Erythroblast (primary cell): Measurements from ENCODE around the gene HIBADH.

ENCODE experiments used
- GATA1 ChIP-seq: IDR thresholded peaks from 2 replicates; pipeline ENCODE4 v1.6.1; 2011; ENCODE audit warnings: low read depth, mild to moderate bottlenecking, control low read depth, low read length, moderate library complexity
- POLR2A ChIP-seq: IDR thresholded peaks from 2 replicates; pipeline ENCODE4 v1.6.1; 2011; ENCODE audit warnings: mild to moderate bottlenecking, low read length

DNA sequence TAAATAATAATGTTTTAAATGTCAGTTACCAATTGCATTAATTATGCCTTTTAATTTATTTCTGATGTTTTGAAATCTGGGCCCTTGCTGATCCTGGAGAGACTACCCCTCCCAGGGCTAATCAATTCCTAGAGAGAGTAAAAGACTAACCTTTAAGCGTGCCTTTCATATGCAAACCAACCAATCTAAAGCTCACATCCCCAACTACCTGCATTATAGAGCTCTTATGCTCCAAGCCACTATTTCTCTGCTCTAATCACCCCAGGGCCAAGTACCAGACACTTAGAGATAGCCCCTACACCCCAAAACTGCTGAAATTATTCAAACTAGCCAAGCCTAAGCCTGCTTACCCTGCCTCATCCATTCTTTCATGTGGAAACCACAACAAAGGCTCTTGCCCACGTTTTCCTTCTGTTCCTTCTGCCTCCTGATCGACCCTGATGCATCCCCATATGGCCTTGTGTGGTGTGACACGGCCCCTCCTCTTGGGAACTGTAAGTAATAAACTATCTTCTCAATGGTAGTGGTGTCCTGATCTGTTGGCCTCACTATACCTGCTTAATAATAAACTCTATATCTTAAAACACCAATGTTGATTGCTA lies 97.7 kb downstream of the HIBADH start:
- TF ChIP-seq POLR2A (no peak), GATA1 (no peak)
